ENCODE data around the gene GALNT18. TPM values are rescaled to one million over a fixed set of nuclear protein-coding genes. Genes with fewer than 3 reads are reported as not detected.
"Not testable (repeated sequence)": the region's sequence is repeated elsewhere in the genome, so short reads cannot be mapped to it uniquely, and the experiment has no call there.

The GALNT18 gene
- total and polyA plus RNA-seq, 4 donors = 9.8 to 20.1 (median 12.8) TPM

DNA sequence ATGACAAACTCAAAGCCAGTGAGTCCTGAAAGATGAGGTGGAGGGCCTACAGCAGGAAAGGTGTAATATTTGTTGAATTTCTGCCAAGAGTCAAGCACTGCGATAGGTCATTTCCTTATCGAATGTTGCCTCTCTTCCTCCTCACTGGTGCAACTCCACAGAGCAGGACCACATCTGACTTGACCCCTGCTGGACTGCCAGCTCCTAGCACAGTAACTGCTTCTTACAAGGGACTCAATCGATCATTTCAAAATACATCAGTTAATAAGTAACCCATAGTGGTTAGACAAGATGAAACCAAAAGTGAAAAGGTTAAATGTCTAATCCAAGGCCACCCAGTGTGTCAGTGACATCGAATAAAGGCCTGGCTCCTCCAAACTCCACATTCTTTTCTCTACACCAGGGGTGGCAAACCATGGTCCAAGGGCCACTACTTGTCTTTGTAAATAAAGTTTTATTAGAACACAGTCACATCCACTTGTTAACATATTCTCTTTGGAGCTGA is 170.3 kb downstream of the GALNT18 start:
- WGBS (ENCODE audit: insufficient coverage) = 93% methylated on average over 2 of the region's 4 CpGs
- H3K27me3 ChIP-seq (ENCODE audit: control insufficient read depth, insufficient read depth, low read length) = no peaks in the 10 kb centered on the region
- H3K4me3 ChIP-seq (ENCODE audit: low read depth, low read length) = no peak overlapping the region
- no peak for DNase-seq (ENCODE audit: low read depth in 4 of 6, low spot score in 6 of 6)
- no peaks in the 10 kb centered on the region for H3K9me3 ChIP-seq (ENCODE audit: control insufficient read depth, insufficient read depth, low read length)
- H3K4me1 ChIP-seq (ENCODE audit: control insufficient read depth, insufficient read depth, low read length) = no peaks in the 10 kb centered on the region
- H3K27ac ChIP-seq (ENCODE audit: low read depth, low read length) = no peak overlapping the region
- no peaks in the 10 kb centered on the region for H3K36me3 ChIP-seq (ENCODE audit: control insufficient read depth, insufficient read depth, low read length)

DNA sequence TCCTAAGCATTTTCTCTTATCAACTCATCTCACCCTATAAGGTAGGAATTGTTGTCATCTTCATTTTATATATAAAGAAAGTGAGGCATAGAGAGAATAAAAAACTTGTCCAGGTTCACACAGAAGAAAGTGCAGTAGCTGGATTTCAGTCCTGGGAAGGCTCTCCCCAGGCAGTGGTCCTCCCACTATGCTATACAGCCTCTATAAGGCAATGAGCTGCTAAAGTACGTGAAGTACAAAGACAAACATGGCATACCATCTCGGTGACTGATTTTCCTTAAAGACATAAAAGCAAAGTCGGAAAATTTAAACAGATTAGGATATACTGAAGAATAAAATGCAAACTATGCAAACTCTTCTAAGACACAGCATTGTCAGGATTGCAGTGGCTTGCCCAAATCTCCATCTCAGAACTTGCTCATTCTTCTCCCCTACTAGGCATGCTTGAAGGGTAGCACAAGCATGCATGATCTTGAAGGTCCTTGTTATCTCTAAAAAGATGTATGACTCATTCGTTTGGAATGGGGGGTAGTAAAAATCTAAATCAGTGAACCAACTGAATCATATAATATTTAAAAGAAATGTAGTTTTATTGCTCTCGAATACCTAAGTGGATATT is 171.0 kb downstream of the GALNT18 start:
- Histone ChIP-seq H3K4me1 (ENCODE audit: control insufficient read depth, insufficient read depth, low read length) (no peaks in the 10 kb centered on the region), H3K27me3 (ENCODE audit: control insufficient read depth, insufficient read depth, low read length) (no peaks in the 10 kb centered on the region), H3K36me3 (ENCODE audit: control insufficient read depth, insufficient read depth, low read length) (no peaks in the 10 kb centered on the region), H3K27ac (ENCODE audit: low read depth, low read length) (no peak overlapping the region), H3K9me3 (ENCODE audit: control insufficient read depth, insufficient read depth, low read length) (no peaks in the 10 kb centered on the region), H3K4me3 (ENCODE audit: low read depth, low read length) (no peak overlapping the region)
- no peak for DNase-seq (ENCODE audit: low read depth in 4 of 6, low spot score in 6 of 6)
- 100% methylated on average over 3 of the region's 5 CpGs for WGBS (ENCODE audit: insufficient coverage)

DNA sequence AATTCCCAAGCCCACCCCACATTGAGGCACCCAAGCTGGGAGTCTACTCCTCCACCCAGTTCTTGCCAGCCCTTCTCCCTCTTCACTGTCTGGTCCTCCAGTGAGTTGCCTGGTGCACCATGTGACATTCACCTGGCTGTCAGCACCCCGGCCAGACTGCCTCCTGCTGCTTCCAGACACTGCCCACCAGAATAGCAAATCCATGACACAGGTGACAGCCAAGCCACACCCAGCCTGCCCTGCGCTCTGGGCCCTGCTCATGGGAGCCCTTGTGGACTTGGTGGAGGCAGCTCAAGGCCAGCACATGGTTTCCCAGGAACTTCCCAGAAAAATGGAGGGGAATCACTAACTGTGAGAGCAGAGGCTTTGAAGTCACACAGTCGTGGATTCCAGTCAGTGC is 172.5 kb downstream of the GALNT18 start:
- 83% methylated on average over 2 of the region's 3 CpGs for WGBS (ENCODE audit: insufficient coverage)
- H3K27ac ChIP-seq (ENCODE audit: low read depth, low read length) = no peak overlapping the region

DNA sequence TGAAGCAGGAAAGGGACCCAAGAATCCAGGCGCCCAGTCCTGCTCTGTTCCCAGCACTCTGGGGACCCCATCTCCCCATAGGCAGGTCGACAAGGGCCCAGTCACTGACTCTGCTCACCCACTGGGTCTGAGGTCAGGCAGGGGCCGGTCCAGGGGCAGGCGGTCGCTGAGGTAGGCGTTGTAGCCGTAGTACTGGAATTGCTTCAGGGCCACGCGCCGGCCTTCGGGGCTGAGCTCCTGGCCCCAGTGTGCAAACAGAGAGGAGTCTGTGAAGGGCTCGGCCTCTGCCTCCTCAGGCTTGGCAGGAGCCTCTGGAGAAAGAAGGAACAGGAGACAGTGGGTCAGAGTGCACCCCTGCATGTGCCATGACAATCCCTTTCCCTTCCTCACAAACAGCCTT is 173.2 kb downstream of the GALNT18 start:
- Histone ChIP-seq H3K27me3 (ENCODE audit: control insufficient read depth, insufficient read depth, low read length) (no peaks in the 10 kb centered on the region), H3K4me3 (ENCODE audit: low read depth, low read length) (no peak overlapping the region), H3K27ac (ENCODE audit: low read depth, low read length) (no peak overlapping the region), H3K4me1 (ENCODE audit: control insufficient read depth, insufficient read depth, low read length) (no peaks in the 10 kb centered on the region), H3K36me3 (ENCODE audit: control insufficient read depth, insufficient read depth, low read length) (no peaks in the 10 kb centered on the region), H3K9me3 (ENCODE audit: control insufficient read depth, insufficient read depth, low read length) (no peaks in the 10 kb centered on the region)
- WGBS (ENCODE audit: insufficient coverage) = 90% methylated on average over 12 of the region's 12 CpGs
- DNase-seq (ENCODE audit: low read depth in 4 of 6, low spot score in 6 of 6) = no peak

More for the DNA sequence above, 172.5 kb downstream of the GALNT18 start:
- Histone ChIP-seq H3K27me3 (ENCODE audit: control insufficient read depth, insufficient read depth, low read length) (no peaks in the 10 kb centered on the region), H3K36me3 (ENCODE audit: control insufficient read depth, insufficient read depth, low read length) (no peaks in the 10 kb centered on the region), H3K4me1 (ENCODE audit: control insufficient read depth, insufficient read depth, low read length) (no peaks in the 10 kb centered on the region), H3K9me3 (ENCODE audit: control insufficient read depth, insufficient read depth, low read length) (no peaks in the 10 kb centered on the region), H3K4me3 (ENCODE audit: low read depth, low read length) (no peak overlapping the region)
- no peak for DNase-seq (ENCODE audit: low read depth in 4 of 6, low spot score in 6 of 6)

DNA sequence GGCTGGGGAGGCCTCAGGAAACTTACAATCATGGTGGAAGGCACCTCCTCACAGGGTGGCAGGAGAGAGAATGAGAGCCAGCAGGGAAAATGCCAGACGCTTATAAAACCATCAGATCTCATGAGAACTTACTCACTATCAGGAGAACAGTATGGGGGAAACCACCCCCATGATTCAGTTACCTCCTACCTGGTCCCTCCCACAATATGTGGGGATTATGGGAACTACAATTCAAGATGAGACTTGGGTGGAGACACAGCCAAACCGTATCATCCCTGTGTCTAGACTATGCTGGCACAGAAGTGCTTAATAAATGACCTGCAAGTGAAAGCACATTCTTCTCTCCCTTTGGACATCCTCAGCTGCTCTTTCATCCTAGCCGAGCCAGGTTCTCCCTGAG is 174.2 kb downstream of the GALNT18 start:
- H3K27ac ChIP-seq (ENCODE audit: low read depth, low read length); H3K9me3 ChIP-seq (ENCODE audit: control insufficient read depth, insufficient read depth, low read length); DNase-seq (ENCODE audit: low read depth in 4 of 6, low spot score in 6 of 6); H3K4me1 ChIP-seq (ENCODE audit: control insufficient read depth, insufficient read depth, low read length); H3K27me3 ChIP-seq (ENCODE audit: control insufficient read depth, insufficient read depth, low read length); H3K4me3 ChIP-seq (ENCODE audit: low read depth, low read length); H3K36me3 ChIP-seq (ENCODE audit: control insufficient read depth, insufficient read depth, low read length): not testable (repeated sequence)
- WGBS (ENCODE audit: insufficient coverage) = 60% methylated on average over 1 of the region's 3 CpGs

DNA sequence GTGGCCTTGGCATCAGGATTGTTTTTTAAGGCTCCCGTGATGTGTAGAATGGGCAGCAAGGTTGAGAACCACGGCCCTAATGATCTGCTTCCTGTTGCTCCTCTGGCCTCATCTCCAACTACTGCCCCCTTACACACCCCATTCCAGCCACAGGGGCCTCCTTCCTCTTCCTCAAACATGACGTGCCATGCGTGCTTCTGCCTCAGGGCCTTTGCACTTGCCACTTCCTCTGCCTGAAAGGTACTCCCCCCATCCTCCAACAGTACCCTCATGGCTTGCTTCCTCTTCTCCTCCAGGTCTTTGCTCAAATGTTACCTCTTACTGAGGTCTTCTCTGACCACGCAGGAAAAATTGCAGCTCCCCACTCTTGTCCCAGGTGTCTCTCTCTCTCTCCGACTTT is 174.8 kb downstream of the GALNT18 start:
- Histone ChIP-seq H3K9me3 (ENCODE audit: control insufficient read depth, insufficient read depth, low read length) (no peaks in the 10 kb centered on the region), H3K36me3 (ENCODE audit: control insufficient read depth, insufficient read depth, low read length) (no peaks in the 10 kb centered on the region), H3K27ac (ENCODE audit: low read depth, low read length) (no peak overlapping the region), H3K4me3 (ENCODE audit: low read depth, low read length) (no peak overlapping the region), H3K27me3 (ENCODE audit: control insufficient read depth, insufficient read depth, low read length) (no peaks in the 10 kb centered on the region), H3K4me1 (ENCODE audit: control insufficient read depth, insufficient read depth, low read length) (peaks cover 6% of the 10 kb centered on the region)
- no peak for DNase-seq (ENCODE audit: low read depth in 4 of 6, low spot score in 6 of 6)
- WGBS (ENCODE audit: insufficient coverage) = 89% methylated on average over 6 of the region's 6 CpGs

DNA sequence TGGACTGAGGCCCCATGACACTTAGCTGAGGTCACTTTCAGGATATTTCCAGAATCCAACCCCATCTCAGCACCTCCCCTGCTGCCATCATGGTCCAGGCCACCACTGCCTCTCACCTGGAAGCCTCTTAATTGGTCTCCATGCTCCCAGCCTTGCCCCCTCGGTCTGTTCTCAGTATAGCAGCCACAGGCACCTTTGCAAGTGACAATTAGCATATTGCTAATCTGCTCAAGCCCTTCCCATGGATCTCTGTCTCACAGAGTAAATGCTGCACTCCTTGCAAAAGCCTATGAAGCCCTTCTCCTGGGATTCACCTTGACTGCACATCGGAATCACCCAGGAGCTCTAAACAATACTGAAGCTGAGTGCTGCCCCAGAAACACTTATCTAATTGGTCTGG is 175.2 kb downstream of the GALNT18 start:
- H3K9me3 ChIP-seq (ENCODE audit: control insufficient read depth, insufficient read depth, low read length) = no peaks in the 10 kb centered on the region
- no peaks in the 10 kb centered on the region for H3K27me3 ChIP-seq (ENCODE audit: control insufficient read depth, insufficient read depth, low read length)
- H3K27ac ChIP-seq (ENCODE audit: low read depth, low read length) = no peak overlapping the region
- 78% methylated on average over 2 of the region's 2 CpGs for WGBS (ENCODE audit: insufficient coverage)
- H3K4me1 ChIP-seq (ENCODE audit: control insufficient read depth, insufficient read depth, low read length) = peaks cover 6% of the 10 kb centered on the region
- no peak for DNase-seq (ENCODE audit: low read depth in 4 of 6, low spot score in 6 of 6)
- H3K36me3 ChIP-seq (ENCODE audit: control insufficient read depth, insufficient read depth, low read length) = no peaks in the 10 kb centered on the region
- no peak overlapping the region for H3K4me3 ChIP-seq (ENCODE audit: low read depth, low read length)

DNA sequence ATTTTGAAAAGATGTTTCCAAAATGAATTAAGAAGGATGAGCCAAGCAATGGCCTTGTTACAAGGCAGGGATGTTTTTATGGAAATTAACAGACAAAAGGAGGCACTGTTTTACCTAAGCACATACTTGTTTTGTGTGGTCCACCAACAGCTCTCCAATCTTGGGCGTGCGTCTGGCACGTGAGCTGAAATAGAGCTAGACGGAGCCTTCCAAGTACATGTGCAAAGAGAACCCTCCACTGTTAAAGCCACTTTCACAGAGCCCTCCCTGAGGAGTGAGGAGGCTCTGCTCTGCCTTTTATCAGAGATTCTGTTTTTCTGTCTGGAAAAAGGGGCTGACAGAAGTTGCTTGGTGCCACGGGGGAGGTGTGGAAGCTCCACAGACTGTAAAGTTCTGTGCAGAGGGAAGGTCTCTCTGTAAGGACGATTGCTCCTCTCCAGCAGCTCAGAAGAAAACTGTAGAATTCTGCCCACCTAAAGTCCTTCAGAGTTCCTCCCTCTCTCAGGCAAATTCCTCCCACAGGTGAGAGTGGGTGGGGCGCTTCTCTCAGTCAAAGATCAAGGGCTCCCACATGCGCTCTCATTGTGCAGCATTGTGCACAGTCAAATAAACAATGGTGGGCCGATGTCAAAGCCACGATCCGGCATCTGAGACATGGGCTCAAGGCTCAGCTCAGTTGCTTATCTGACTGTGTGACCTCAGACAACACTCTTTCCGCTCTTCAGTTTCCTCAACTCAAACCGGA is 176.2 kb downstream of the GALNT18 start:
- WGBS (ENCODE audit: insufficient coverage) = 93% methylated on average over 5 of the region's 13 CpGs
- Histone ChIP-seq H3K9me3 (ENCODE audit: control insufficient read depth, insufficient read depth, low read length) (no peaks in the 10 kb centered on the region), H3K27ac (ENCODE audit: low read depth, low read length) (no peak overlapping the region), H3K36me3 (ENCODE audit: control insufficient read depth, insufficient read depth, low read length) (no peaks in the 10 kb centered on the region), H3K4me1 (ENCODE audit: control insufficient read depth, insufficient read depth, low read length) (peaks cover 6% of the 10 kb centered on the region), H3K27me3 (ENCODE audit: control insufficient read depth, insufficient read depth, low read length) (no peaks in the 10 kb centered on the region), H3K4me3 (ENCODE audit: low read depth, low read length) (no peak overlapping the region)
- DNase-seq (ENCODE audit: low read depth in 4 of 6, low spot score in 6 of 6) = peak in 1 of 6 donors; percentile 31

DNA sequence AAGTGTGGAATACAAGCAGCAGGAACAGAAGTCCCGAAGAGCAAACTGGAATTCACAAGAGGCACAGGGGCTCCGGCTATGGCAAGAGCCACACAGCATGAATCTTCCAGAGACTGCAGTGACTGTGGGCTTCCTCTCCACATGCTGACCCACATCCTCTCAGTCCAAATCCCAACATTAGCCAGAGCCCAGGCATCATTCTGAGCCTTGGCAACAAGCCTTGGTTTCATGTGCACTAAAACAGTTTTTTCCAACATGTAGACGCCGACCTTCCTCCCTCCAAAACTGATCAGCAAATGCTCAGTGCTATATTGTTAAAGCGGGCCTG is 177.0 kb downstream of the GALNT18 start:
- no peak for DNase-seq (ENCODE audit: low read depth in 4 of 6, low spot score in 6 of 6)
- Histone ChIP-seq H3K27ac (ENCODE audit: low read depth, low read length) (no peak overlapping the region), H3K4me1 (ENCODE audit: control insufficient read depth, insufficient read depth, low read length) (peaks cover 6% of the 10 kb centered on the region), H3K27me3 (ENCODE audit: control insufficient read depth, insufficient read depth, low read length) (no peaks in the 10 kb centered on the region), H3K36me3 (ENCODE audit: control insufficient read depth, insufficient read depth, low read length) (no peaks in the 10 kb centered on the region), H3K4me3 (ENCODE audit: low read depth, low read length) (no peak overlapping the region), H3K9me3 (ENCODE audit: control insufficient read depth, insufficient read depth, low read length) (no peaks in the 10 kb centered on the region)
- 29% methylated on average over 4 of the region's 5 CpGs for WGBS (ENCODE audit: insufficient coverage)

Data from spinal cord (tissue), 10 donors.